HEK293 (cell line): ENCODE data around the gene YPEL1.
A peak's percentile ranks its signal among the peaks of the same experiment; 100 is the strongest.

ENCODE experiments used
- ATF2 ChIP-seq: fragments of 450-650 bp; formaldehyde crosslinking; IDR thresholded peaks from 2 replicates; pipeline ENCODE4 v1.5.1; 2016; ENCODE audit warnings: missing biosample characterization, missing genetic modification characterization, low read depth
- HIC1 ChIP-seq: fragments of 450-650 bp; formaldehyde crosslinking; IDR thresholded peaks from 2 replicates; pipeline ENCODE4 v1.5.1; 2016; ENCODE audit warnings: missing biosample characterization, missing genetic modification characterization
- KLF1 ChIP-seq: fragments of 450-650 bp; formaldehyde crosslinking; IDR thresholded peaks from 2 replicates; pipeline ENCODE4 v1.5.1; 2016; ENCODE audit warnings: missing biosample characterization, missing genetic modification characterization
- KLF8 ChIP-seq: fragments of 450-650 bp; formaldehyde crosslinking; IDR thresholded peaks from 2 replicates; pipeline ENCODE4 v1.5.1; 2016; ENCODE audit warnings: missing biosample characterization, missing genetic modification characterization
- MZF1 ChIP-seq: fragments of 450-650 bp; formaldehyde crosslinking; IDR thresholded peaks from 2 replicates; pipeline ENCODE4 v1.5.1; 2017; ENCODE audit warnings: missing biosample characterization, missing genetic modification characterization, borderline replicate concordance
- RBAK ChIP-seq: fragments of 450-650 bp; formaldehyde crosslinking; IDR thresholded peaks from 2 replicates; pipeline ENCODE4 v1.5.1; 2016; ENCODE audit warnings: missing biosample characterization, missing genetic modification characterization
- REST ChIP-seq: fragments of 450-650 bp; formaldehyde crosslinking; IDR thresholded peaks from 2 replicates; pipeline ENCODE4 v1.5.1; 2016; ENCODE audit warnings: missing biosample characterization, missing genetic modification characterization
- ZBTB1 ChIP-seq: fragments of 450-650 bp; formaldehyde crosslinking; IDR thresholded peaks from 2 replicates; pipeline ENCODE4 v1.5.1; 2016; ENCODE audit warnings: missing biosample characterization, missing genetic modification characterization
- ZBTB44 ChIP-seq: fragments of 450-650 bp; IDR thresholded peaks from 2 replicates; pipeline ENCODE4 v1.5.1; 2018; ENCODE audit warnings: missing biosample characterization, mild to moderate bottlenecking, missing genetic modification characterization
- ZBTB48 ChIP-seq: fragments of 450-650 bp; formaldehyde crosslinking; IDR thresholded peaks from 2 replicates; pipeline ENCODE4 v1.5.1; 2016; ENCODE audit warnings: missing biosample characterization, missing genetic modification characterization
- ZNF114 ChIP-seq: fragments of 450-650 bp; formaldehyde crosslinking; IDR thresholded peaks from 2 replicates; pipeline ENCODE4 v1.5.0; 2017; ENCODE audit warnings: missing biosample characterization, missing genetic modification characterization
- ZNF121 ChIP-seq: fragments of 450-650 bp; formaldehyde crosslinking; IDR thresholded peaks from 2 replicates; pipeline ENCODE4 v1.5.1; 2016; ENCODE audit warnings: missing biosample characterization, missing genetic modification characterization
- ZNF140 ChIP-seq: fragments of 450-650 bp; formaldehyde crosslinking; IDR thresholded peaks from 2 replicates; pipeline ENCODE4 v1.5.1; 2016; ENCODE audit warnings: missing biosample characterization, missing genetic modification characterization
- ZNF174 ChIP-seq: fragments of 450-650 bp; formaldehyde crosslinking; IDR thresholded peaks from 2 replicates; pipeline ENCODE4 v1.5.0; 2017; ENCODE audit warnings: missing biosample characterization, mild to moderate bottlenecking, missing genetic modification characterization
- ZNF202 ChIP-seq: fragments of 450-650 bp; formaldehyde crosslinking; IDR thresholded peaks from 2 replicates; pipeline ENCODE4 v1.5.1; 2016; ENCODE audit warnings: missing biosample characterization, missing genetic modification characterization, borderline replicate concordance
- ZNF311 ChIP-seq: fragments of 450-650 bp; formaldehyde crosslinking; IDR thresholded peaks from 2 replicates; pipeline ENCODE4 v1.5.1; 2017; ENCODE audit warnings: missing biosample characterization, missing genetic modification characterization, borderline replicate concordance
- ZNF335 ChIP-seq: fragments of 450-650 bp; formaldehyde crosslinking; conservative IDR thresholded peaks from 2 replicates; pipeline ENCODE4 v1.5.1; 2016; ENCODE audit warnings: missing biosample characterization, missing genetic modification characterization
- ZNF354C ChIP-seq: fragments of 450-650 bp; formaldehyde crosslinking; IDR thresholded peaks from 2 replicates; pipeline ENCODE4 v1.5.1; 2016; ENCODE audit warnings: missing biosample characterization, missing genetic modification characterization, low read depth, borderline replicate concordance
- ZNF510 ChIP-seq: fragments of 450-650 bp; formaldehyde crosslinking; IDR thresholded peaks from 2 replicates; pipeline ENCODE4 v1.5.1; 2018; ENCODE audit warnings: mild to moderate bottlenecking, missing genetic modification characterization, missing biosample characterization; ENCODE audit not compliant: insufficient replicate concordance
- ZNF521 ChIP-seq: fragments of 450-650 bp; formaldehyde crosslinking; IDR thresholded peaks from 2 replicates; pipeline ENCODE4 v1.5.1; 2017; ENCODE audit warnings: missing biosample characterization, mild to moderate bottlenecking, missing genetic modification characterization
- ZNF529 ChIP-seq: fragments of 450-650 bp; formaldehyde crosslinking; IDR thresholded peaks from 2 replicates; pipeline ENCODE4 v1.5.1; 2017; ENCODE audit warnings: missing genetic modification characterization, missing biosample characterization; ENCODE audit not compliant: insufficient replicate concordance
- ZNF549 ChIP-seq: fragments of 450-650 bp; IDR thresholded peaks from 2 replicates; pipeline ENCODE4 v1.5.1; 2018; ENCODE audit warnings: missing biosample characterization, missing genetic modification characterization, mild to moderate bottlenecking, inconsistent platforms, moderate library complexity
- ZNF558 ChIP-seq: fragments of 450-650 bp; formaldehyde crosslinking; IDR thresholded peaks from 2 replicates; pipeline ENCODE4 v1.5.1; 2016; ENCODE audit warnings: missing biosample characterization, missing genetic modification characterization
- ZNF560 ChIP-seq: fragments of 450-650 bp; formaldehyde crosslinking; IDR thresholded peaks from 2 replicates; pipeline ENCODE4 v1.5.1; 2017; ENCODE audit warnings: missing biosample characterization, missing genetic modification characterization, borderline replicate concordance
- ZNF596 ChIP-seq: fragments of 450-650 bp; IDR thresholded peaks from 2 replicates; pipeline ENCODE4 v1.5.0; 2018; ENCODE audit warnings: missing biosample characterization, mild to moderate bottlenecking, missing genetic modification characterization, moderate library complexity
- ZNF654 ChIP-seq: fragments of 450-650 bp; formaldehyde crosslinking; IDR thresholded peaks from 2 replicates; pipeline ENCODE4 v1.5.1; 2016; ENCODE audit warnings: low read depth, missing biosample characterization, missing genetic modification characterization
- ZNF785 ChIP-seq: fragments of 450-650 bp; formaldehyde crosslinking; IDR thresholded peaks from 2 replicates; pipeline ENCODE4 v1.5.1; 2016; ENCODE audit warnings: missing biosample characterization, missing genetic modification characterization
- ZNF791 ChIP-seq: fragments of 450-650 bp; formaldehyde crosslinking; IDR thresholded peaks from 2 replicates; pipeline ENCODE4 v1.5.1; 2016; ENCODE audit warnings: missing biosample characterization, missing genetic modification characterization
- ZNF837 ChIP-seq: fragments of 450-650 bp; formaldehyde crosslinking; IDR thresholded peaks from 2 replicates; pipeline ENCODE4 v1.5.1; 2016; ENCODE audit warnings: missing biosample characterization, missing genetic modification characterization
- ZSCAN18 ChIP-seq: fragments of 450-650 bp; formaldehyde crosslinking; IDR thresholded peaks from 2 replicates; pipeline ENCODE4 v1.5.1; 2016; ENCODE audit warnings: missing biosample characterization, missing genetic modification characterization

The YPEL1 gene

GRCh38 chr22:21652010-21652546, 83.5 kb downstream of the YPEL1 start (continued):
- TF ChIP-seq ZNF114 (tag by site-specific recombination) (no peak), HIC1 (tag by site-specific recombination) (no peak), MZF1 (tag by site-specific recombination) (no peak), ZBTB48 (tag by site-specific recombination) (peak; percentile 54; the same call in 1 of the 2 replicates), REST (tag by site-specific recombination) (no peak), RBAK (tag by site-specific recombination) (no peak), ZNF335 (tag by site-specific recombination) (peak; percentile 80), ZNF558 (tag by site-specific recombination) (no peak), ZSCAN18 (tag by site-specific recombination) (no peak), ZBTB44 (tag by site-specific recombination) (no peak), ZNF202 (tag by site-specific recombination) (no peak), ZNF785 (tag by site-specific recombination) (no peak), ZNF354C (tag by site-specific recombination) (no peak), ZNF654 (tag by site-specific recombination) (no peak), ZNF510 (tag by site-specific recombination) (no peak), KLF8 (tag by site-specific recombination) (peak; percentile 86; the same call in 1 of the 2 replicates), ZNF791 (tag by site-specific recombination) (no peak), ZNF560 (tag by site-specific recombination) (no peak), ZNF521 (tag by site-specific recombination) (no peak), ATF2 (tag by site-specific recombination) (no peak), ZBTB1 (tag by site-specific recombination) (no peak), ZNF529 (tag by site-specific recombination) (no peak), ZNF311 (tag by site-specific recombination) (no peak), ZNF174 (tag by site-specific recombination) (no peak), ZNF121 (tag by site-specific recombination) (no peak), KLF1 (peak; percentile 85), ZNF549 (tag by site-specific recombination) (no peak), ZNF837 (tag by site-specific recombination) (no peak), ZNF596 (tag by site-specific recombination) (no peak), ZNF140 (tag by site-specific recombination) (no peak)
